HepG2 (cell line): ENCODE results near the gene SLC4A7. TPM values are rescaled to one million over a fixed set of nuclear protein-coding genes. Genes with fewer than 3 reads are reported as not detected.
A peak's percentile ranks its signal among the peaks of the same experiment; 100 is the strongest.

Experiments
- DNMT1 ChIP-seq: sonication (generic); formaldehyde crosslinking; IDR thresholded peaks from 2 replicates; pipeline ENCODE4 v1.5.1; 2020; ENCODE audit warnings: mild to moderate bottlenecking, missing genetic modification reagents
- EED ChIP-seq: sonication (generic); formaldehyde crosslinking; IDR thresholded peaks from 2 replicates; pipeline ENCODE4 v1.5.0; 2020; ENCODE audit warnings: mild to moderate bottlenecking, missing genetic modification reagents
- FOXA3 ChIP-seq: IDR thresholded peaks from 2 replicates; pipeline ENCODE4 v1.6.1; 2016; ENCODE audit warnings: missing genetic modification reagents, missing compliant biosample characterization
- FOXM1 ChIP-seq: sonication (generic); formaldehyde crosslinking; IDR thresholded peaks from 2 replicates; pipeline ENCODE4 v1.5.0; 2020; ENCODE audit warnings: missing genetic modification reagents
- GABPB1 ChIP-seq: IDR thresholded peaks from 2 replicates; pipeline ENCODE4 v1.6.1; 2016; ENCODE audit warnings: mild to moderate bottlenecking, missing genetic modification reagents, moderate library complexity, missing compliant biosample characterization
- HDAC2 ChIP-seq: sonication (generic); formaldehyde crosslinking; IDR thresholded peaks from 2 replicates; pipeline ENCODE4 v1.4.0; 2020; ENCODE audit warnings: missing genetic modification reagents
- MAFG ChIP-seq: sonication (generic); formaldehyde crosslinking; IDR thresholded peaks from 2 replicates; pipeline ENCODE4 v1.5.1; 2020; ENCODE audit warnings: mild to moderate bottlenecking, missing genetic modification reagents
- MED13 ChIP-seq: sonication (generic); formaldehyde crosslinking; IDR thresholded peaks from 2 replicates; pipeline ENCODE4 v1.5.0; 2020; ENCODE audit warnings: missing genetic modification reagents
- PITX1 ChIP-seq: sonication (generic); formaldehyde crosslinking; IDR thresholded peaks from 2 replicates; pipeline ENCODE4 v1.5.1; 2020; ENCODE audit warnings: mild to moderate bottlenecking, missing genetic modification reagents
- POGZ ChIP-seq: sonication (generic); formaldehyde crosslinking; IDR thresholded peaks from 2 replicates; pipeline ENCODE4 v1.4.0; 2020; ENCODE audit warnings: mild to moderate bottlenecking, missing genetic modification reagents
- RARG ChIP-seq: sonication (generic); formaldehyde crosslinking; IDR thresholded peaks from 2 replicates; pipeline ENCODE4 v1.4.0; 2020; ENCODE audit warnings: low read depth, mild to moderate bottlenecking, missing genetic modification reagents
- TBX2 ChIP-seq: sonication (generic); formaldehyde crosslinking; IDR thresholded peaks from 2 replicates; pipeline ENCODE4 v1.5.0; 2020; ENCODE audit warnings: missing genetic modification reagents, mild to moderate bottlenecking, borderline replicate concordance
- ZFP41 ChIP-seq: sonication (generic); formaldehyde crosslinking; IDR thresholded peaks from 2 replicates; pipeline ENCODE4 v1.4.0; 2020; ENCODE audit warnings: mild to moderate bottlenecking, missing genetic modification reagents, borderline replicate concordance
- ZNF251 ChIP-seq: sonication (generic); formaldehyde crosslinking; IDR thresholded peaks from 2 replicates; pipeline ENCODE4 v1.9.0; 2021; ENCODE audit warnings: mild to moderate bottlenecking, missing genetic modification reagents
- ZNF326 ChIP-seq: sonication (generic); formaldehyde crosslinking; IDR thresholded peaks from 2 replicates; pipeline ENCODE4 v1.4.0; 2020; ENCODE audit warnings: missing genetic modification reagents, borderline replicate concordance
- ZNF577 ChIP-seq: sonication (generic); formaldehyde crosslinking; IDR thresholded peaks from 2 replicates; pipeline ENCODE4 v1.4.0; 2020; ENCODE audit warnings: mild to moderate bottlenecking, low read depth, missing genetic modification reagents, borderline replicate concordance
- ZNF878 ChIP-seq: sonication (generic); formaldehyde crosslinking; IDR thresholded peaks from 2 replicates; pipeline ENCODE4 v1.8.1; 2023; ENCODE audit warnings: mild to moderate bottlenecking, missing genetic modification reagents, moderate library complexity
- ZSCAN31 ChIP-seq: sonication (generic); formaldehyde crosslinking; IDR thresholded peaks from 2 replicates; pipeline ENCODE4 v1.5.0; 2020; ENCODE audit warnings: low read depth, mild to moderate bottlenecking, missing genetic modification reagents
- polyA plus RNA-seq, 8 experiments: library from polyadenylated mRNA; depleted of rRNA in 3 of 8; stranded (reverse) in 7 of 8; unstranded in 1 of 8; fragments of >200 nt; fragmentation: Illumina TruSeq in 4 of 8; extraction: Trizol in 4 of 8; gene quantifications; 2 replicates each; pipeline versions ENCODE4 v1.2.1 to v1.2.3, GENCODE V29; 2011 to 2016; ENCODE audit warnings: low read depth in 4 of 8, missing spikeins in 1 of 8, mixed read lengths in 1 of 8; ENCODE audit not compliant: insufficient read depth in 1 of 8
- total RNA-seq, 5 experiments: library from RNA; depleted of rRNA; stranded (reverse); fragments of >200 nt; fragmentation: Illumina TruSeq; extraction: Trizol; gene quantifications; 2 replicates each; pipeline ENCODE4 v1.2.3, GENCODE V29; 2016; ENCODE audit warnings: low read depth in 1 of 5
- TF ChIP-seq, protein P1 (sequence below): sonication (generic); formaldehyde crosslinking; IDR thresholded peaks from 2 replicates; pipeline ENCODE4 v1.5.0; 2020; ENCODE audit warnings: missing genetic modification reagents, mild to moderate bottlenecking, borderline replicate concordance
- TF ChIP-seq, protein P2 (sequence below): sonication (generic); formaldehyde crosslinking; IDR thresholded peaks from 2 replicates; pipeline ENCODE4 v1.4.0; 2020; ENCODE audit warnings: mild to moderate bottlenecking, missing genetic modification reagents
- TF ChIP-seq, protein P3 (sequence below): IDR thresholded peaks from 2 replicates; pipeline ENCODE4 v1.6.1; 2016; ENCODE audit warnings: low read depth, borderline replicate concordance
- TF ChIP-seq, protein P4 (sequence below): sonication (generic); formaldehyde crosslinking; IDR thresholded peaks from 2 replicates; pipeline ENCODE4 v1.5.1; 2020; ENCODE audit warnings: missing genetic modification reagents, mild to moderate bottlenecking, borderline replicate concordance
- TF ChIP-seq, protein P5 (sequence below): IDR thresholded peaks from 2 replicates; pipeline ENCODE4 v1.6.1; 2012; ENCODE audit warnings: low read depth, low read length, improper control_type of control experiment

The SLC4A7 gene
- total and polyA plus RNA-seq, 2 of the 13 experiments (the other 11 are each of a cell fraction or from before 2014, with no cell fraction given), result 16.4 to 43.8 TPM

DNA sequence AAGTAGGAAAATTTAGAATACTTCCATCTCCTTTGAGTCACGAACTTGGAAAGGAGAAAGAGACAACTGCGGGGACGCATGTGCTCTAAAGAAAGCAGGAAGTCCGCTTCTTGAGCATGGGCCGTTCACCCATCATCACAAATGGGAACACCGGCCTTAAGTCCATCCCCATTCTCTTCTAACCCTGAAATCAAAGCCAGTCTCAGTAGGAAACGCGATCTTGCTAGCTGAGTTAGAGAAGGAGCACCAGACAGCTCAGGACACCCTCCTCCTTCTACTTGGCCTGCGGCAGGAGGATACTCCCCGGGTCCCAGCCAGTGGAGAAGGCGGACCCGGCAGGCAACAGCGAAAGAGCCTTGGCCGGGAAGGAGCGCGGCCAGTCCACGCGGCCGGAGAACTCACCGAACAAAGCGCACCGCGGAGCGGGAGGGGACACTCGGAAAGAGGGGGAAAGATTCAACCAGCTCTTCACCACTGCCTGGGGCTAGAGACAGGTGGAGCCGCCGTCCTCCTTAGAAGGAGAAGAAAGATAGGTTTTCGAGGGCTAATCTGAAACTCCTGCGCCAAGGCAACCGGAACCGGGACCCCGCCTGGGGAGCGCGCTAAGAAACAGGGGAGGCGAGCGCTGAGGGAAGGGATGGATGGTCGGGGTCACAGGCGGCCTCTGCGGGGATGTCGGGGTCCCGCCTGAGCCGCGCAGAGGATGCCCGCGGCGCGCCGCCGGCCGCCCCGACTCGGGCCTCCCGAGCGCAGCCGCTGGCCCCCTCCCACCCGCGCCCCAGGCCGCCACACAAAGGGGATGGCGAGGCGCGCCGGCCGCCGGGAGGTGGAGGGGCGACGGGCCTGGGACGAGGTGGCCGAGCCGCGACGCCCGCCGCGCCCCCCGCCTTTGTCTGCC, 818 bp downstream of the SLC4A7 start (continued):
- TF ChIP-seq, protein P1, sequence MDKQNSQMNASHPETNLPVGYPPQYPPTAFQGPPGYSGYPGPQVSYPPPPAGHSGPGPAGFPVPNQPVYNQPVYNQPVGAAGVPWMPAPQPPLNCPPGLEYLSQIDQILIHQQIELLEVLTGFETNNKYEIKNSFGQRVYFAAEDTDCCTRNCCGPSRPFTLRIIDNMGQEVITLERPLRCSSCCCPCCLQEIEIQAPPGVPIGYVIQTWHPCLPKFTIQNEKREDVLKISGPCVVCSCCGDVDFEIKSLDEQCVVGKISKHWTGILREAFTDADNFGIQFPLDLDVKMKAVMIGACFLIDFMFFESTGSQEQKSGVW (CRISPR knock-in tag), result no peak
- no peak for TF ChIP-seq DNMT1 (CRISPR knock-in tag)
- peak; percentile 22; the same call in 1 of the 2 replicates for TF ChIP-seq HDAC2 (CRISPR knock-in tag)
- no peak for TF ChIP-seq ZNF878 (CRISPR knock-in tag)
- TF ChIP-seq FOXA3 (CRISPR knock-in tag), result no peak
- TF ChIP-seq ZFP41 (CRISPR knock-in tag), result no peak
- TF ChIP-seq GABPB1 (CRISPR knock-in tag), result peak; percentile 40; the same call in 1 of the 2 replicates
- 0 out of 2 replicates have a peak, but pooled peaks have one; percentile 1 for TF ChIP-seq ZSCAN31 (CRISPR knock-in tag)
- TF ChIP-seq ZNF251, result no peak
- TF ChIP-seq MAFG (CRISPR knock-in tag), result no peak
- TF ChIP-seq ZNF326 (CRISPR knock-in tag), result no peak
- no peak for TF ChIP-seq ZNF577 (CRISPR knock-in tag)
- TF ChIP-seq, protein P2, sequence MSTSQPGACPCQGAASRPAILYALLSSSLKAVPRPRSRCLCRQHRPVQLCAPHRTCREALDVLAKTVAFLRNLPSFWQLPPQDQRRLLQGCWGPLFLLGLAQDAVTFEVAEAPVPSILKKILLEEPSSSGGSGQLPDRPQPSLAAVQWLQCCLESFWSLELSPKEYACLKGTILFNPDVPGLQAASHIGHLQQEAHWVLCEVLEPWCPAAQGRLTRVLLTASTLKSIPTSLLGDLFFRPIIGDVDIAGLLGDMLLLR (CRISPR knock-in tag), result no peak; the same call in 1 of the 2 replicates
- no peak for TF ChIP-seq POGZ (CRISPR knock-in tag)
- TF ChIP-seq, protein P3, sequence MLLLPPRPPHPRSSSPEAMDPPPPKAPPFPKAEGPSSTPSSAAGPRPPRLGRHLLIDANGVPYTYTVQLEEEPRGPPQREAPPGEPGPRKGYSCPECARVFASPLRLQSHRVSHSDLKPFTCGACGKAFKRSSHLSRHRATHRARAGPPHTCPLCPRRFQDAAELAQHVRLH (CRISPR knock-in tag), result no peak
- 0 out of 2 replicates have a peak, but pooled peaks have one; percentile 15 for TF ChIP-seq TBX2 (CRISPR knock-in tag)
- TF ChIP-seq, protein P4, sequence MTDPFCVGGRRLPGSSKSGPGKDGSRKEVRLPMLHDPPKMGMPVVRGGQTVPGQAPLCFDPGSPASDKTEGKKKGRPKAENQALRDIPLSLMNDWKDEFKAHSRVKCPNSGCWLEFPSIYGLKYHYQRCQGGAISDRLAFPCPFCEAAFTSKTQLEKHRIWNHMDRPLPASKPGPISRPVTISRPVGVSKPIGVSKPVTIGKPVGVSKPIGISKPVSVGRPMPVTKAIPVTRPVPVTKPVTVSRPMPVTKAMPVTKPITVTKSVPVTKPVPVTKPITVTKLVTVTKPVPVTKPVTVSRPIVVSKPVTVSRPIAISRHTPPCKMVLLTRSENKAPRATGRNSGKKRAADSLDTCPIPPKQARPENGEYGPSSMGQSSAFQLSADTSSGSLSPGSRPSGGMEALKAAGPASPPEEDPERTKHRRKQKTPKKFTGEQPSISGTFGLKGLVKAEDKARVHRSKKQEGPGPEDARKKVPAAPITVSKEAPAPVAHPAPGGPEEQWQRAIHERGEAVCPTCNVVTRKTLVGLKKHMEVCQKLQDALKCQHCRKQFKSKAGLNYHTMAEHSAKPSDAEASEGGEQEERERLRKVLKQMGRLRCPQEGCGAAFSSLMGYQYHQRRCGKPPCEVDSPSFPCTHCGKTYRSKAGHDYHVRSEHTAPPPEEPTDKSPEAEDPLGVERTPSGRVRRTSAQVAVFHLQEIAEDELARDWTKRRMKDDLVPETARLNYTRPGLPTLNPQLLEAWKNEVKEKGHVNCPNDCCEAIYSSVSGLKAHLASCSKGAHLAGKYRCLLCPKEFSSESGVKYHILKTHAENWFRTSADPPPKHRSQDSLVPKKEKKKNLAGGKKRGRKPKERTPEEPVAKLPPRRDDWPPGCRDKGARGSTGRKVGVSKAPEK (CRISPR knock-in tag), result no peak
- peak; percentile 10; the same call in 1 of the 2 replicates for TF ChIP-seq MED13 (CRISPR knock-in tag)
- no peak; the same call in 1 of the 2 replicates for TF ChIP-seq RARG (CRISPR knock-in tag)
- TF ChIP-seq FOXM1 (CRISPR knock-in tag), result no peak
- TF ChIP-seq PITX1 (CRISPR knock-in tag), result no peak
- no peak for TF ChIP-seq EED
- TF ChIP-seq, protein P5, sequence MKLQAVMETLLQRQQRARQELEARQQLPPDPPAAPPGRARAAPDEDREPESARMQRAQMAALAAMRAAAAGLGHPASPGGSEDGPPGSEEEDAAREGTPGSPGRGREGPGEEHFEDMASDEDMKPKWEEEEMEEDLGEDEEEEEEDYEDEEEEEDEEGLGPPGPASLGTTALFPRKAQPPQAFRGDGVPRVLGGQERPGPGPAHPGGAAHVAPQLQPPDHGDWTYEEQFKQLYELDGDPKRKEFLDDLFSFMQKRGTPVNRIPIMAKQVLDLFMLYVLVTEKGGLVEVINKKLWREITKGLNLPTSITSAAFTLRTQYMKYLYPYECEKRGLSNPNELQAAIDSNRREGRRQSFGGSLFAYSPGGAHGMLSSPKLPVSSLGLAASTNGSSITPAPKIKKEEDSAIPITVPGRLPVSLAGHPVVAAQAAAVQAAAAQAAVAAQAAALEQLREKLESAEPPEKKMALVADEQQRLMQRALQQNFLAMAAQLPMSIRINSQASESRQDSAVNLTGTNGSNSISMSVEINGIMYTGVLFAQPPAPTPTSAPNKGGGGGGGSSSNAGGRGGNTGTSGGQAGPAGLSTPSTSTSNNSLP, result no peak
